Testis (tissue), 2 donors: ENCODE data around the gene ARF3.

Experiments
- CTCF ChIP-seq, 3 experiments: fragments of 450-650 bp in 2 of 3; fragments of 200-600 bp in 1 of 3; sonication (generic) in 1 of 3; IDR thresholded peaks; one replicate each; pipeline ENCODE4 v1.5.1; 2016 to 2019; ENCODE audit warnings: antibody characterized with exemption in 3 of 3, mild to moderate bottlenecking in 2 of 3, moderate library complexity in 1 of 3
- POLR2A ChIP-seq: fragments of 450-650 bp; IDR thresholded peaks from one replicate; pipeline ENCODE4 v1.6.1; 2017; ENCODE audit warnings: antibody characterized with exemption, mild to moderate bottlenecking, moderate library complexity

- TF ChIP-seq POLR2A (no peak), CTCF (IDR thresholded peaks at IDR 0.05) (no peak)
Observed at GRCh38 chr12:49000346-49000745, 43.1 kb upstream of the ARF3 start.
